Loucy (cell line): ENCODE results near the gene HADH.

Experiments
- EZH2phosphoT487 ChIP-seq: fragments of 200-600 bp; IDR thresholded peaks from 2 replicates; pipeline ENCODE4 v1.6.1; 2018; ENCODE audit warnings: antibody characterized with exemption, mild to moderate bottlenecking, moderate library complexity, borderline replicate concordance
- TF ChIP-seq, protein P1 (sequence below): fragments of 200-600 bp; sonication (generic); conservative IDR thresholded peaks from 2 replicates; pipeline ENCODE4 v1.5.1; 2014; ENCODE audit warnings: mild to moderate bottlenecking, antibody characterized with exemption, low read length

DNA sequence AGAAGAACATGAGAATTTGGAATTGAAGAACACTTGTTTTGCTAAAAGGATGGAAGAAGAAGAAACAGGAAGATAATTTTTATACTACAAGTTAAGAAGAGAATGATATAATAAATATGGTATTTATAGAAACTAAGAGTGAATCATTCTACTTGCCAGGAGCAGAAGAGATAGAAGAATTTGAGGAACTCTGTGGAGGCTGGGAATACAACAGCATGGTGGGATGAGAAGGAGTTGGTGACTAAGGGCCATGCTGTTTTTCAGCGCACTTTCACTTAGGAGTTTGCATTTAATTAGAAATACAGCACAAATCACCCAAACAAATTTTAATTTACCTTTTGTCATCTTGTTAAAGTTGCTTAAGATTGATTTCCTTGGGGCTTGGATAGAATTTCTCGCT lies 20.5 kb downstream of the HADH start:
- TF ChIP-seq, protein P1, sequence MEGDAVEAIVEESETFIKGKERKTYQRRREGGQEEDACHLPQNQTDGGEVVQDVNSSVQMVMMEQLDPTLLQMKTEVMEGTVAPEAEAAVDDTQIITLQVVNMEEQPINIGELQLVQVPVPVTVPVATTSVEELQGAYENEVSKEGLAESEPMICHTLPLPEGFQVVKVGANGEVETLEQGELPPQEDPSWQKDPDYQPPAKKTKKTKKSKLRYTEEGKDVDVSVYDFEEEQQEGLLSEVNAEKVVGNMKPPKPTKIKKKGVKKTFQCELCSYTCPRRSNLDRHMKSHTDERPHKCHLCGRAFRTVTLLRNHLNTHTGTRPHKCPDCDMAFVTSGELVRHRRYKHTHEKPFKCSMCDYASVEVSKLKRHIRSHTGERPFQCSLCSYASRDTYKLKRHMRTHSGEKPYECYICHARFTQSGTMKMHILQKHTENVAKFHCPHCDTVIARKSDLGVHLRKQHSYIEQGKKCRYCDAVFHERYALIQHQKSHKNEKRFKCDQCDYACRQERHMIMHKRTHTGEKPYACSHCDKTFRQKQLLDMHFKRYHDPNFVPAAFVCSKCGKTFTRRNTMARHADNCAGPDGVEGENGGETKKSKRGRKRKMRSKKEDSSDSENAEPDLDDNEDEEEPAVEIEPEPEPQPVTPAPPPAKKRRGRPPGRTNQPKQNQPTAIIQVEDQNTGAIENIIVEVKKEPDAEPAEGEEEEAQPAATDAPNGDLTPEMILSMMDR: no peak
- no peak for TF ChIP-seq EZH2phosphoT487
